ENCODE results near the gene PPEF2.

Gene PPEF2

DNA sequence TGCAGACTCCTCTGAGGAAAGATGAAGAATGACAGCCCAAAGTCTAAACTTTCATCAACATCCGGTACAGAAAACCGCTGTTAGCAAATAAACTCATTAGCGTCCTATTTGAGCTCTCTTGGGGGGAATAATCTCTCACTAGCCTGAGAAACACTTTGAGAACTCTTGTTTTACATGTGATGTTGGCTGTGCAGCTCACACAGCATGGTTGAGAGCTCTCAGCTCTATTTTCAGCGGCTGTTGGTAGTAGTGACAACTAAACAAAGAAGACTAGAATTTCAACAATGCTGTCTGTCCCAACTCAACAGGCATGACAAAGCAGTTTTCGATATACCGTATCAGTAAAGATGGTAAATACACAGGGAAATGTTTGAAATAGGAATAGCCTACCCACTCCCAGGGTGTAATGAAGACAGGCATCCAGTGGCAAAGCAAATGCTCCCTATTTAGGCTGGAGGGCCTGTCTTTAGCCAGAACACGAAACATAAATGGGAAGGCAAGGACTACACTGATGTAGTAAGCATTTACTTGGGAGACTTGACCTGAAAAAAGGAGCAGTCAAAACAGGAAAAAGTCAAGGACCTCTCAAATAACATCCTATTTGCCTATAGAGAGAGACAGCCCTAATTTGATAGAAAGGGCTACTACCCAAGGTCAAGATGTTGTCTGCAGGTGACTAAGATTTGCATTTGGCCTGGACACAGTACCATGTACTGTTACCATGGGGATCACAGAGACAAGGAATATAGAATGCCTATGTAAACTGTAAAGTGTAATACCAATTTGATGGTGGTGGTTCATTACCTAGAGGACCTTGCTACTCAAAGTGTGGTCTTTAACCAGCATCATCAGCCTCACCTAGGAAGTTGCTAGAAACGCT is 60.4 kb downstream of the PPEF2 start:
- no peak for DNase-seq (ENCODE audit: low read depth)
- no peak for TF ChIP-seq CTCF (IDR thresholded peaks at IDR 0.05; ENCODE audit: insufficient read depth, low read depth, low read length, missing control alignments)
- H3K4me3 ChIP-seq (ENCODE audit: low read length) = no peak overlapping the region

GRCh38 chr4:75834772-75835154 is 67.5 kb downstream of the PPEF2 start:
- no peak overlapping the region for H3K4me3 ChIP-seq (ENCODE audit: low read length)
- no peak for TF ChIP-seq CTCF (IDR thresholded peaks at IDR 0.05; ENCODE audit: insufficient read depth, low read depth, low read length, missing control alignments)
- no peak for DNase-seq (ENCODE audit: low read depth)

GRCh38 chr4:75834095-75834771 is 68.0 kb downstream of the PPEF2 start:
- DNase-seq (ENCODE audit: low read depth) = no peak
- no peak for TF ChIP-seq CTCF (IDR thresholded peaks at IDR 0.05; ENCODE audit: insufficient read depth, low read depth, low read length, missing control alignments)
- no peak overlapping the region for H3K4me3 ChIP-seq (ENCODE audit: low read length)

GRCh38 chr4:75831856-75832405 is 70.3 kb downstream of the PPEF2 start:
- no peak for TF ChIP-seq CTCF (IDR thresholded peaks at IDR 0.05; ENCODE audit: insufficient read depth, low read depth, low read length, missing control alignments)
- DNase-seq (ENCODE audit: low read depth) = no peak

GRCh38 chr4:75830906-75831305 is 71.3 kb downstream of the PPEF2 start:
- DNase-seq (ENCODE audit: low read depth) = no peak
- H3K4me3 ChIP-seq (ENCODE audit: low read length) = no peak overlapping the region
- TF ChIP-seq CTCF (IDR thresholded peaks at IDR 0.05; ENCODE audit: insufficient read depth, low read depth, low read length, missing control alignments) = no peak

More at GRCh38 chr4:75831856-75832405, 70.3 kb downstream of the PPEF2 start:
- H3K4me3 ChIP-seq (ENCODE audit: low read length) = no peak overlapping the region

DNA sequence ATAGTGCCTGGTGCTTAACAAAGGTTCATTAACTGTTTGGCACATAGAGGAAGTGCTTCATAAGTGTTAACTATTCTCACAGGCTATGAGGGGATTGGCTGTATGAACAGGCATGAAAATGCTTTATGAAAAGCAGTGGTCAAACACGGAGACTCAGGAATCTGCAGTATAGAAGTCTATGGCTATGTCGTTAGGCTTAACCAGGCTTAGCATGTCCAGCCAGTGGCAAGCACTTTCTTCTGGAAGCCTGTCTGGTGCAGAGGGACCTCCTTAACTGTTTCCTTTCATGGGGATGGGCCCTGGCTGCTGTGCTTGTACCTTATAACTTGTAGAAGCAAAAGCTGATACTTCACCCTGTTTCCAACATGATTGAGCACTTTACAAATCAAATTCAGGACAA is 78.4 kb downstream of the PPEF2 start:
- DNase-seq (ENCODE audit: low read depth) = no peak
- H3K4me3 ChIP-seq (ENCODE audit: low read length) = no peak overlapping the region
- no peak for TF ChIP-seq CTCF (IDR thresholded peaks at IDR 0.05; ENCODE audit: insufficient read depth, low read depth, low read length, missing control alignments)

All from epithelial cell of esophagus (primary cell).